SK-MEL-5 (cell line): Measurements from ENCODE around the gene KRT8. TPM values are rescaled to one million over a fixed set of nuclear protein-coding genes. Genes with fewer than 3 reads are reported as not detected.
"Not testable (repeated sequence)": the region's sequence is repeated elsewhere in the genome, so short reads cannot be mapped to it uniquely, and the experiment has no call there.

Source experiments
- DNase-seq: peaks from one replicate; pipeline ENCODE4 v3.0.0-alpha.2; 2016; ENCODE audit warnings: low read depth, low spot score
- in situ Hi-C: cut with HindIII; loops from 2 replicates; pipeline ENCODE4 v1.10.0; 2016; ENCODE audit warnings: low sequenced_read_pairs, high pct_unique_total_duplicates, low pct_unique_long_range_greater_than_20kb
- total RNA-seq: library from RNA; depleted of rRNA; stranded (reverse); fragments of >200 nt; shearing (Covaris generic); gene quantifications from 2 replicates; pipeline ENCODE4 v1.2.3, GENCODE V29; 2014

Gene KRT8
- total RNA-seq, 1 experiment from 2014 or later, result not detected

- DNase-seq, result peak; percentile 35
- in situ Hi-C loops, result no loop called here
Measured at GRCh38 chr12:52867642-52868041, 37.2 kb downstream of the KRT8 start.

GRCh38 chr12:52867152-52867551, 37.7 kb downstream of the KRT8 start:
- no peak for DNase-seq
- in situ Hi-C loops, result no loop called here

GRCh38 chr12:52865090-52865944, 39.6 kb downstream of the KRT8 start:
- in situ Hi-C loops, result no loop called here
- DNase-seq, result peak; percentile 86

GRCh38 chr12:52862023-52862422, 42.9 kb downstream of the KRT8 start:
- in situ Hi-C loops, result no loop called here
- no peak for DNase-seq

GRCh38 chr12:52861511-52861910, 43.4 kb downstream of the KRT8 start:
- in situ Hi-C loops, result no loop called here
- DNase-seq, result no peak

GRCh38 chr12:52860102-52860823, 44.6 kb downstream of the KRT8 start:
- in situ Hi-C loops, result no loop called here
- peak; percentile 52 for DNase-seq

- in situ Hi-C loops, result no loop called here
- DNase-seq, result no peak
Measured at GRCh38 chr12:52857500-52857899, 47.4 kb downstream of the KRT8 start.

GRCh38 chr12:52856787-52857186, 48.1 kb downstream of the KRT8 start:
- DNase-seq, result no peak
- in situ Hi-C loops, result no loop called here

GRCh38 chr12:52856077-52856476, 48.8 kb downstream of the KRT8 start:
- in situ Hi-C loops, DNase-seq: not testable (repeated sequence)

GRCh38 chr12:52851787-52852186, 53.1 kb downstream of the KRT8 start:
- in situ Hi-C loops, result no loop called here
- DNase-seq, result no peak

GRCh38 chr12:52850681-52851080, 54.2 kb downstream of the KRT8 start:
- DNase-seq, result no peak
- in situ Hi-C loops, result no loop called here

GRCh38 chr12:52849511-52849910, 55.4 kb downstream of the KRT8 start:
- in situ Hi-C loops, result no loop called here
- no peak for DNase-seq

- no peak for DNase-seq
- in situ Hi-C loops, result no loop called here
Measured at GRCh38 chr12:52848661-52849255, 56.1 kb downstream of the KRT8 start, which contains the start of gene KRT78. Gene KRT78, minus strand, starts transcription at chr12:52848994. Its CDS starts 64 bp downstream, at chr12:52848930.

GRCh38 chr12:52847335-52848102, 57.4 kb downstream of the KRT8 start:
- in situ Hi-C loops, result no loop called here
- no peak for DNase-seq
